Epithelial cell of proximal tubule (primary cell): Measurements from ENCODE around the gene SRA1. TPM values are rescaled to one million over a fixed set of nuclear protein-coding genes. Genes with fewer than 3 reads are reported as not detected.

Experiments
- DNase-seq: peaks from one replicate; pipeline ENCODE4 v3.0.0-alpha.2; 2011; ENCODE audit warnings: low read depth
- H3K4me3 ChIP-seq: 2 replicates; pipeline ENCODE4 v1.5.1; 2011; ENCODE audit warnings: low read depth, mild to moderate bottlenecking, low read length
- total RNA-seq: library from RNA; depleted of rRNA; stranded (reverse); fragments of >200 nt; gene quantifications from 2 replicates; pipeline ENCODE4 v1.2.3, GENCODE V29; 2015
- TF ChIP-seq, protein P1 (sequence below): conservative IDR thresholded peaks from 2 replicates; pipeline ENCODE4 v1.5.1; 2012; ENCODE audit warnings: low read depth, mild to moderate bottlenecking, low read length

Gene SRA1
- total RNA-seq, 1 donor from 2014 or later: 41.3 TPM

DNA sequence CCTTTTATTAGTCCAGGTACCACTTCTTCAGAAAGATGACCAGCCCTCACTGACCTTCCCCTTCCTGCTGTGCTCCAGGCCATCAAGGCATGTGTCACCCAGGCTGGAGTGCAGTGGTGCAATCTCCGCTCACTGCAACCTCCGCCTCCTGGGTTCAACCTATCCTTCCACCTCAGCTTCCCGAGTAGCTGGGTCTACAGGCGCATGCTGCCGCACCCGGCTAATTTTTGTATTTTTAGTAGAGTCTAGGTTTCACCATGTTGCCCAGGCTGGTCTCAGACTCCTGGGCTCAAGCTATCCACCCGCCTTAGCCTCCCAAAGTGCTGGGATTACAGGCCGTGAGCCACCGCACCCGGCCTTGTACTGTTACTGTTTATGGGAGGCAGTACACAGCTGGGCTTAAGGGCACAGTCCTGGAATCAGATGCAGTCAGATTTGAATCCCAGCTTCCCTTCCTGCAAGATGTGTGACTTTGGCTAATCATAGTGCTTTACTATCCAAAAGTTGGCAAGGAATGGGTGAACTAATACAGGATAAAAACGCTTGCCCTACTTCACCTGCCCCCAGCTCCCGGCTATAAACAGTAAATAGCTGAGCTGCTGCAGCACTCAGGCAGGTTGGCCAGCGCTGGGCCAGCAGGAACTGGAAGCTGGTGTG lies 10.3 kb downstream of the SRA1 start:
- H3K4me3 ChIP-seq: no peak overlapping the region
- TF ChIP-seq, protein P1, sequence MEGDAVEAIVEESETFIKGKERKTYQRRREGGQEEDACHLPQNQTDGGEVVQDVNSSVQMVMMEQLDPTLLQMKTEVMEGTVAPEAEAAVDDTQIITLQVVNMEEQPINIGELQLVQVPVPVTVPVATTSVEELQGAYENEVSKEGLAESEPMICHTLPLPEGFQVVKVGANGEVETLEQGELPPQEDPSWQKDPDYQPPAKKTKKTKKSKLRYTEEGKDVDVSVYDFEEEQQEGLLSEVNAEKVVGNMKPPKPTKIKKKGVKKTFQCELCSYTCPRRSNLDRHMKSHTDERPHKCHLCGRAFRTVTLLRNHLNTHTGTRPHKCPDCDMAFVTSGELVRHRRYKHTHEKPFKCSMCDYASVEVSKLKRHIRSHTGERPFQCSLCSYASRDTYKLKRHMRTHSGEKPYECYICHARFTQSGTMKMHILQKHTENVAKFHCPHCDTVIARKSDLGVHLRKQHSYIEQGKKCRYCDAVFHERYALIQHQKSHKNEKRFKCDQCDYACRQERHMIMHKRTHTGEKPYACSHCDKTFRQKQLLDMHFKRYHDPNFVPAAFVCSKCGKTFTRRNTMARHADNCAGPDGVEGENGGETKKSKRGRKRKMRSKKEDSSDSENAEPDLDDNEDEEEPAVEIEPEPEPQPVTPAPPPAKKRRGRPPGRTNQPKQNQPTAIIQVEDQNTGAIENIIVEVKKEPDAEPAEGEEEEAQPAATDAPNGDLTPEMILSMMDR: no peak

DNA sequence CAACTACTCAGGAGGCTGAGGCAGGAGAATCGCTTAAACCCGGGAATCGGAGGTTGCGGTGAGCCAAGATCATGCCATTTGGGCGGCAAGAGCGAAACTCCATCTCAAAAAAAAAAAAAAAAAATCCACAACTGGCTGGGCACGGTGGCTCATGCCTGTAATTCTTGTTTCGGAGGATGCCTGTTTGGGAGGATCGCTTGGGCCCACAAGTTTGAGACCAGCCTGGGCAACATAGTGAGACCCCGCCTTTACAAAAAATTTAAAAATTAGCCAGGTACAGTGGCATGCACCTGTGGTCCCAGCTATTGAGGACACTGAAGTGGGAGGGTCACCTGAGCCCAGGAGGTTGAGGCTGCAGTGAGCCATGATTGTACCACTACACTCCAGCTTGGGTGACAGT lies 11.7 kb downstream of the SRA1 start:
- no peak for DNase-seq
- TF ChIP-seq, protein P1: no peak
- no peak overlapping the region for H3K4me3 ChIP-seq

More for the DNA sequence above, 10.3 kb downstream of the SRA1 start:
- DNase-seq: no peak

DNA sequence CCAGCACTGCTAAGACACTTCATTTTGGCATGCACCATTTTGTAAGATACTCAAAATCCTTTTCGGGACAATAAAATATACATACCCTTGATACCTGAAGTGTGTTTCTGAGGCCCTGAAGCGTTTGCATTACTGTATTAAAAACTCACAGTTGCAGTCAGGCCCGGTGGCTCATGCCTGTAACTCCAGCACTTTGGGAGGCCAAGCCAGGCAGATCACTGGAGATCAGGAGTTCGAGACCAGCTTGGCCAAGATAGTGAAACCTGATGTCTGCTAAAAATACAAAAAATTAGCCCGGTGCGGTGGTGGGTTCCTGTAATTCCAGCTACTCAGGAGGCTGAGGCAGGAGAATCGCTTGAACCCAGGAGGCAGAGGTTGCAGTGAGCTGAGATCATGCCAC lies 12.3 kb downstream of the SRA1 start:
- H3K4me3 ChIP-seq: no peak overlapping the region
- DNase-seq: no peak
- TF ChIP-seq, protein P1: no peak

DNA sequence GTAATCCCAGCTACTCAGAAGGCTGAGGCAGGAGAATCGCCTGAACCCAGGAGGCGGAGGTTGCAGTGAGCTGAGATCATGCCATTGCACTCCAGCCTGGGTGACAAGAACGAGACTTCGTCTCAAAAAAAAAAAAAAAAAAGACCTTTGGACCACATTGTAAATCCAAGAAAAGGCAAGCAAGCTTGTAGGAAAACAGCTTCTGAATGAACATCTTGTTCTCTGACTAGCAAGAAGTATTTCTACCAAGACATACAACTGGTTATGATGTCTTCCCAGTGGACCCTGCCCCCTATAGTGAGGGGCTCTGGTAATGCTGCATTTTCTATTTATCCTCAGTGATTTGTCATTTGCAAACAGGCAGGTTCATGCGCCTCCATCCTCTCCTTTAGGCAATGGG lies 14.3 kb downstream of the SRA1 start:
- H3K4me3 ChIP-seq: no peak overlapping the region
- TF ChIP-seq, protein P1: no peak
- no peak for DNase-seq

DNA sequence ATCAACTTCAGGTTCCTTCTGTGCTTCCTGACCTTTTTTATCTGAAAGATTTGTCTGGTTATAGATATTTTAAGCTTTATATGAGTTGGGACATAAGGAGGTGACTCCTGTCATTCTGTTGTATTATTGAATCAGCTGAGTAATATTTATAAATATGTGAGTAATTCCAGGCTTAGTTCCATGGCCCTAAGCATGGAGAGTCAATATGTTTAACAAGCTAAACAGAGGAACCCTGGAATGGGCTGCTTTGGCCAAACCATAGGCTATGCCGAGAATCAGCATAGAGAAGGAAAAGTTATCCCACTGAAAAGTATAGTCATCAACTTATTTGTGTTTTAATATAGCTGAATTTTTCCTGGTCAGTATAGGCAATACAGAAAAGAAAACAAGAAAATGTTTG lies 17.0 kb downstream of the SRA1 start:
- H3K4me3 ChIP-seq: no peak overlapping the region
- DNase-seq: no peak
- TF ChIP-seq, protein P1: no peak

DNA sequence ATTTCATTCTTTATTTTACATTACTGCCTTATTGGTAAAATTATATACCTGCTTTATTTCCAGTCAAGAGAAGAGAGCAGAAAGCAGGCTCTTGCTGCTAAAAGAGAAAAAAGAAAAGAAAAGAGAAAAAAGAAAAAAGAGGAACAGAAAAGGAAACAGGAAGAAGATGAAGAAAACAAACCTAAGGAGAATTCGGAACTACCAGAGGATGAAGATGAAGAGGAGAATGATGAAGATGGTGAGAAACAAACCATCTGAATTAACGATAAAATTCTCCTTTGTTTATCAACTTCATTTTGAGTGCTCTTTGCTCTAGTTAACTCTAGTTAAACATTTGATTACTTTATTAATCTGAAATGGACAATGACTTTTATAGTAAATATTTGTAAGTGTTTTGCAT lies 33.3 kb downstream of the SRA1 start:
- no peak for DNase-seq
- H3K4me3 ChIP-seq: no peak overlapping the region
- TF ChIP-seq, protein P1: no peak

DNA sequence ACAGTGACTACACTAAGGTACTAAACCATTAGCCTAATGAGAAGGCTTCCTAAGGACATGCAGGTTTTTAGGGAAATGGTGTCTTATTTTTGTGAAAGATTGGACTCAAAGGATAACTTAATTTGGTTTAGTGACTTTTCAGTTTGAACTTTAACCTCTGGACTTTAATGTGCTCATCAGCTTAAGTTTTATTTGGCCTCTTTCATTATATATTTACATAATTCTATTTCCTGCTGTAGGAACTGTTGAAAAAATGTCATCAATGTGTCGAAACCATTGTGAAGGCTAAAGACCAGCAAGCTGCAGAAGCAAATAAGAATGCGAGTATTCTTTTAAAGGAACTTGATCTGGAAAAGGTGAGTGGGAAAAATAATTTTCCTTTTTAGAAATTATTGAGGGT lies 44.1 kb downstream of the SRA1 start:
- DNase-seq: no peak
- TF ChIP-seq, protein P1: no peak

More for the DNA sequence above, 44.1 kb downstream of the SRA1 start:
- no peak overlapping the region for H3K4me3 ChIP-seq
